HG02840 (cell line): ENCODE measurements around the gene VPS18.

ENCODE experiments used
- ATAC-seq: cut with Tn5 transposase; IDR thresholded peaks from one replicate; pipeline ENCODE4 v1.9.1; 2021; ENCODE audit warnings: mild to moderate bottlenecking, moderate library complexity, moderate number of reproducible peaks; ENCODE audit not compliant: unreplicated experiment, low FRiP score

VPS18 gene

GRCh38 chr15:40863660-40864270 is 30.5 kb upstream of the VPS18 start:
- ATAC-seq = no peak

- ATAC-seq = no peak
These were observed 27.1 kb upstream of the VPS18 start for GRCh38 chr15:40867199-40867598.

- ATAC-seq = no peak
These were observed 24.6 kb upstream of the VPS18 start for GRCh38 chr15:40869686-40870085.

- ATAC-seq = no peak
These were observed 23.5 kb upstream of the VPS18 start for GRCh38 chr15:40870716-40871115.

GRCh38 chr15:40871749-40872617 is 22.3 kb upstream of the VPS18 start:
- no peak for ATAC-seq

- ATAC-seq = no peak
These were observed 21.2 kb upstream of the VPS18 start for GRCh38 chr15:40872791-40873693.

GRCh38 chr15:40873694-40874561 is 20.3 kb upstream of the VPS18 start, which contains the start of gene RHOV:
Gene RHOV, minus strand, starts transcription at chr15:40874234. Its CDS starts 95 bp downstream, at chr15:40874139.
- ATAC-seq = no peak

- ATAC-seq = no peak
These were observed 18.1 kb upstream of the VPS18 start for GRCh38 chr15:40875991-40876730.

- no peak for ATAC-seq
These were observed 16.6 kb upstream of the VPS18 start for GRCh38 chr15:40877694-40878093.

GRCh38 chr15:40878785-40879184 is 15.5 kb upstream of the VPS18 start:
- ATAC-seq = no peak

GRCh38 chr15:40879609-40880008 is 14.6 kb upstream of the VPS18 start:
- no peak for ATAC-seq

GRCh38 chr15:40881351-40881750 is 12.9 kb upstream of the VPS18 start:
- ATAC-seq = no peak

GRCh38 chr15:40886586-40886985 is 7.7 kb upstream of the VPS18 start:
- no peak for ATAC-seq

- ATAC-seq = no peak
These were observed 5.1 kb upstream of the VPS18 start for GRCh38 chr15:40889112-40889511.

GRCh38 chr15:40891138-40891537 is 3.1 kb upstream of the VPS18 start:
- no peak for ATAC-seq

- no peak for ATAC-seq
These were observed 2.3 kb upstream of the VPS18 start for GRCh38 chr15:40891810-40892446.

GRCh38 chr15:40892447-40893012 is 1.7 kb upstream of the VPS18 start:
- no peak for ATAC-seq

GRCh38 chr15:40893019-40893670 is 1.1 kb upstream of the VPS18 start:
- no peak for ATAC-seq
